H1 (cell line): Measurements from ENCODE around the gene CACNG7. TPM values are rescaled to one million over a fixed set of nuclear protein-coding genes. Genes with fewer than 3 reads are reported as not detected.

Experiments
- CTCF ChIA-PET: fragments of 300-600 bp; sonication (Branson Sonifier 250); formaldehyde crosslinking; loops from one replicate; lab custom pipeline; 2021; ENCODE audit not compliant: partially characterized antibody; lab: Charles Lee
- POLR2A ChIA-PET: fragments of 300-600 bp; sonication (Branson Sonifier 250); formaldehyde crosslinking; loops from one replicate; lab custom pipeline; 2021; ENCODE audit warnings: inconsistent platforms; ENCODE audit not compliant: partially characterized antibody; lab: Charles Lee
- DNase-seq, 2 experiments: peaks; one replicate each; pipeline versions ENCODE4 v3.0.0 to v3.0.0-alpha.2; 2010 to 2022; ENCODE audit warnings: low spot score in 2 of 2, low read depth in 1 of 2, mixed read lengths in 1 of 2
- FAIRE-seq: peaks from 2 replicates; lab custom pipeline; 2011; peaks lifted over from hg19 to GRCh38; lab: Jason Lieb, UNC
- H2AFZ ChIP-seq: 2 replicates; pipeline ENCODE4 v1.8.1; 2012; ENCODE audit warnings: low read length, inconsistent platforms
- H2AK5ac ChIP-seq: 2 replicates; pipeline ENCODE4 v1.6.1; 2013; ENCODE audit warnings: low read depth, low read length
- H2BK120ac ChIP-seq: replicated peaks from 2 replicates; pipeline ENCODE3; 2013; ENCODE audit warnings: low read depth, low read length, inconsistent platforms
- H2BK12ac ChIP-seq: 2 replicates; pipeline ENCODE4 v1.6.1; 2013; ENCODE audit warnings: low read depth, low read length
- H2BK15ac ChIP-seq: 2 replicates; pipeline ENCODE4 v1.6.1; 2013; ENCODE audit warnings: low read length
- H2BK20ac ChIP-seq: 2 replicates; pipeline ENCODE4 v1.6.1; 2013; ENCODE audit warnings: low read length
- H2BK5ac ChIP-seq: 2 replicates; pipeline ENCODE4 v1.6.1; 2013; ENCODE audit warnings: low read depth, low read length
- H3K14ac ChIP-seq: 2 replicates; pipeline ENCODE4 v1.6.1; 2013; ENCODE audit warnings: inconsistent platforms; ENCODE audit not compliant: insufficient read length
- H3K18ac ChIP-seq: 2 replicates; pipeline ENCODE4 v1.6.1; 2013; ENCODE audit warnings: low read length; ENCODE audit errors: extremely low read depth
- H3K23ac ChIP-seq: 2 replicates; pipeline ENCODE4 v1.6.1; 2013; ENCODE audit warnings: inconsistent platforms; ENCODE audit not compliant: insufficient read length
- H3K23me2 ChIP-seq: 2 replicates; pipeline ENCODE4 v1.6.1; 2013; ENCODE audit warnings: low read depth, low read length
- H3K27ac ChIP-seq: 2 replicates; pipeline ENCODE4 v1.6.1; 2011; ENCODE audit warnings: low read depth, low read length, inconsistent platforms
- H3K27me3 ChIP-seq, 4 experiments: replicated peaks in 1 of 4; 1 replicate in 1 of 4; 2 replicates in 3 of 4; pipeline versions ENCODE4 v1.6.1 to v1.8.1; 2011 to 2013; ENCODE audit warnings: low read length in 3 of 4, mild to moderate bottlenecking in 3 of 4, inconsistent platforms in 2 of 4, mixed read lengths in 2 of 4, moderate library complexity in 1 of 4; ENCODE audit not compliant: control insufficient read depth in 3 of 4, insufficient read depth in 3 of 4; ENCODE audit errors: extremely low read depth in 1 of 4
- H3K36me3 ChIP-seq, 4 experiments: 2 replicates each; pipeline versions ENCODE4 v1.6.1 to v1.8.1; 2011 to 2013; ENCODE audit warnings: mild to moderate bottlenecking in 4 of 4, low read length in 3 of 4, moderate library complexity in 2 of 4, control low read depth in 1 of 4, inconsistent platforms in 1 of 4; ENCODE audit not compliant: insufficient read depth in 4 of 4, control insufficient read depth in 2 of 4
- H3K4ac ChIP-seq: replicated peaks from 2 replicates; pipeline ENCODE3; 2013; ENCODE audit warnings: low read length, low read depth, mixed read lengths, inconsistent platforms; ENCODE audit not compliant: insufficient read length
- H3K4me1 ChIP-seq, 4 experiments: replicated peaks in 1 of 4; 1 replicate in 1 of 4; 2 replicates in 3 of 4; pipeline versions ENCODE4 v1.6.1 to v1.8.1; 2011 to 2013; ENCODE audit warnings: low read length in 3 of 4, inconsistent platforms in 2 of 4, mixed read lengths in 1 of 4; ENCODE audit not compliant: insufficient read depth in 4 of 4, control insufficient read depth in 3 of 4
- H3K4me2 ChIP-seq, 2 experiments: 2 replicates each; pipeline versions ENCODE4 v1.6.1 to v1.8.1; 2011 to 2013; ENCODE audit warnings: low read depth in 2 of 2, low read length in 2 of 2, control low read depth in 1 of 2, inconsistent platforms in 1 of 2, mild to moderate bottlenecking in 1 of 2; ENCODE audit not compliant: insufficient read depth in 1 of 2
- H3K4me3 ChIP-seq, 4 experiments: fragments of 200-600, 300-600 bp in 1 of 4; sonication (generic), shearing (Covaris generic), sonication (Bioruptor Twin) in 1 of 4; 2 replicates each; pipeline versions ENCODE4 v1.5.1 to v1.8.1; 2011 to 2016; ENCODE audit warnings: low read length in 4 of 4, low read depth in 3 of 4, control low read depth in 2 of 4, inconsistent platforms in 2 of 4, mild to moderate bottlenecking in 2 of 4, mixed read lengths in 1 of 4, moderate library complexity in 1 of 4; ENCODE audit not compliant: insufficient read depth in 2 of 4; ENCODE audit errors: extremely low read depth in 1 of 4
- H3K56ac ChIP-seq: replicated peaks from 2 replicates; pipeline ENCODE3; 2013; ENCODE audit warnings: low read depth, mild to moderate bottlenecking, mixed read lengths, low read length, inconsistent platforms; ENCODE audit not compliant: insufficient read length
- H3K79me1 ChIP-seq: 2 replicates; pipeline ENCODE4 v1.6.1; 2013; ENCODE audit warnings: low read depth, low read length, control low read depth
- H3K79me2 ChIP-seq, 2 experiments: 2 replicates each; pipeline versions ENCODE4 v1.6.1 to v1.8.1; 2012 to 2013; ENCODE audit warnings: low read length in 2 of 2, mild to moderate bottlenecking in 2 of 2, inconsistent platforms in 1 of 2; ENCODE audit not compliant: insufficient read depth in 2 of 2, control insufficient read depth in 1 of 2
- H3K9ac ChIP-seq, 4 experiments: replicated peaks in 1 of 4; 1 replicate in 1 of 4; 2 replicates in 3 of 4; pipeline versions ENCODE4 v1.6.1 to v1.8.1; 2011 to 2013; ENCODE audit warnings: low read depth in 3 of 4, low read length in 3 of 4, control low read depth in 2 of 4, mild to moderate bottlenecking in 2 of 4, moderate library complexity in 2 of 4, inconsistent platforms in 1 of 4; ENCODE audit errors: extremely low read depth in 1 of 4
- H3K9me3 ChIP-seq, 2 experiments: 2 replicates each; pipeline versions ENCODE4 v1.6.1 to v1.8.1; 2012 to 2013; ENCODE audit warnings: mild to moderate bottlenecking in 2 of 2, moderate library complexity in 2 of 2, control low read depth in 1 of 2, inconsistent platforms in 1 of 2, low read depth in 1 of 2, low read length in 1 of 2, mixed read lengths in 1 of 2; ENCODE audit not compliant: insufficient read depth in 2 of 2
- H4K20me1 ChIP-seq, 2 experiments: replicated peaks in 1 of 2; 2 replicates each; pipeline versions ENCODE3 to v1.8.1; 2011 to 2013; ENCODE audit warnings: inconsistent platforms in 2 of 2, low read length in 2 of 2, mild to moderate bottlenecking in 1 of 2; ENCODE audit not compliant: insufficient read depth in 2 of 2, control insufficient read depth in 1 of 2
- H4K5ac ChIP-seq: 2 replicates; pipeline ENCODE4 v1.6.1; 2013; ENCODE audit warnings: low read length, low read depth, mixed read lengths, inconsistent platforms; ENCODE audit not compliant: insufficient read length
- H4K8ac ChIP-seq: 2 replicates; pipeline ENCODE4 v1.8.0; 2013; ENCODE audit warnings: mild to moderate bottlenecking, moderate library complexity, low read length, inconsistent platforms; ENCODE audit not compliant: insufficient read depth; ENCODE audit errors: extremely low read depth
- H4K91ac ChIP-seq: replicated peaks from 2 replicates; pipeline ENCODE3; 2013; ENCODE audit warnings: low read length, mixed read lengths, inconsistent platforms; ENCODE audit not compliant: insufficient read length
- ATF3 ChIP-seq: IDR thresholded peaks from 2 replicates; pipeline ENCODE4 v1.6.1; 2011; ENCODE audit warnings: low read depth, mild to moderate bottlenecking, low read length; ENCODE audit not compliant: insufficient read depth
- CBX8 ChIP-seq: fragments of 300-800, 300-1000 bp; sonication (generic); IDR thresholded peaks from 2 replicates; pipeline ENCODE4 v1.7.1; 2016; ENCODE audit warnings: low read depth, low read length, borderline replicate concordance
- POLR2A ChIP-seq, 2 experiments: IDR thresholded peaks; 1 replicate in 1 of 2; 2 replicates in 1 of 2; pipeline ENCODE4 v1.6.1; 2011; ENCODE audit warnings: low read depth in 2 of 2, low read length in 2 of 2, mild to moderate bottlenecking in 2 of 2; ENCODE audit errors: control extremely low read depth in 1 of 2
- TAF1 ChIP-seq: IDR thresholded peaks from 2 replicates; pipeline ENCODE4 v1.6.1; 2011; ENCODE audit warnings: mild to moderate bottlenecking, low read depth, low read length
- USF2 ChIP-seq: IDR thresholded peaks from 2 replicates; pipeline ENCODE4 v1.6.1; 2011; ENCODE audit warnings: low read length, improper control_type of control experiment
- WGBS, 2 experiments: shearing (Covaris generic) in 1 of 2; methylation state at CpG; one replicate each; pipeline versions ENCODE4 v1.1.6 to v1.1.7; 2013 to 2015; ENCODE audit warnings: low lambda C conversion rate in 2 of 2, mixed read lengths in 2 of 2, inconsistent platforms in 1 of 2, low coverage in 1 of 2, missing lambda C conversion rate in 1 of 2; ENCODE audit not compliant: insufficient replicate concordance in 2 of 2, insufficient coverage in 1 of 2, insufficient read length in 1 of 2; ENCODE audit errors: extremely low coverage in 1 of 2, missing lambda C conversion rate in 1 of 2; 5-methylcytosine and 5-hydroxymethylcytosine counted together
- polyA plus RNA-seq, 7 experiments: library from polyadenylated mRNA; depleted of rRNA in 3 of 7; stranded (reverse) in 5 of 7; unstranded in 2 of 7; fragments of >200 nt in 5 of 7; fragments of 200-250 nt in 2 of 7; gene quantifications; 1 replicate in 5 of 7; 2 replicates in 1 of 7; 4 replicates in 1 of 7; pipeline versions ENCODE4 v1.2.1 to v1.2.3, GENCODE V29; 2011 to 2013; ENCODE audit warnings: missing spikeins in 2 of 7, mixed read lengths in 2 of 7
- total RNA-seq: library from RNA; stranded (reverse); fragmentation: NEBNext Ultra II Directional; extraction: Animal tissue kit (Norgen Biotek cat#: 25700); gene quantifications from 2 replicates; pipeline ENCODE4 v1.2.1, GENCODE V29; 2021

CACNG7 gene
- total and polyA plus RNA-seq, 2 of the 8 experiments (the other 6 are each of a cell fraction or from before 2014, with no cell fraction given): 28.9 to 69.8 TPM

- ChIA-PET CTCF (interaction anchor here (1.0 to 3.2 kb wide), 8 partner anchors 10 to 160 kb away, joined by 3 to 14 read pairs (median 6); no protein-coding TSS in a partner anchor), POLR2A (interaction anchor here (0.9 to 2.5 kb wide), 9 partner anchors 9 to 83 kb away, joined by 3 to 14 read pairs (median 3); no protein-coding TSS in a partner anchor)
- no peak overlapping the region for H4K8ac ChIP-seq
- peak overlapping the region; percentile 97; the same call in 1 of the 2 replicates for H2AK5ac ChIP-seq
- peaks cover 0 to 7% (median 2%) of the 10 kb centered on the region in 4 experiments; a peak in 3 of 7 replicates for H3K4me1 ChIP-seq
- WGBS, 2 experiments: 81% methylated on average over 11 of the region's 11 CpGs; no CpG with 5 or more reads in 1 of the 2 experiments
- H3K79me2 ChIP-seq: no peaks in the 10 kb centered on the region
- H3K23me2 ChIP-seq: no peaks in the 10 kb centered on the region
- H4K5ac ChIP-seq: no peak overlapping the region
- no peak overlapping the region for H3K27ac ChIP-seq
- H2BK20ac ChIP-seq: peak overlapping the region; percentile 72; the same call in 1 of the 2 replicates
- no peaks in the 10 kb centered on the region; a peak in 1 of 8 replicates for H3K36me3 ChIP-seq
- H2AFZ ChIP-seq: no peak overlapping the region
- no peak for DNase-seq
- H2BK5ac ChIP-seq: no peak overlapping the region
- no peak overlapping the region for H3K4me2 ChIP-seq
- H2BK15ac ChIP-seq: peak overlapping the region; percentile 3; the same call in 1 of the 2 replicates
- no peak for FAIRE-seq
- H3K4me3 ChIP-seq: no peak overlapping the region
- no peak overlapping the region for H3K18ac ChIP-seq
- H3K14ac ChIP-seq: no peak overlapping the region
- no peak overlapping the region for H4K91ac ChIP-seq
- H2BK120ac ChIP-seq: no peak overlapping the region
- H3K79me1 ChIP-seq: no peaks in the 10 kb centered on the region
- H3K9ac ChIP-seq: no peak overlapping the region
- H3K56ac ChIP-seq: no peak overlapping the region
- H3K4ac ChIP-seq: no peak overlapping the region
- H3K27me3 ChIP-seq: no peaks in the 10 kb centered on the region
- H4K20me1 ChIP-seq: no peaks in the 10 kb centered on the region
- H3K9me3 ChIP-seq: no peaks in the 10 kb centered on the region
- H3K23ac ChIP-seq: no peak overlapping the region
- H2BK12ac ChIP-seq: peak overlapping the region; percentile 46; the same call in 1 of the 2 replicates
- TF ChIP-seq ATF3 (no peak), CBX8 (no peak), USF2 (no peak), POLR2A (IDR thresholded peaks at IDR 0.05; ENCODE audit: control extremely low read depth in 1 of 2, low read depth in 2 of 2, low read length in 2 of 2) (no peak), TAF1 (no peak)
Observed at GRCh38 chr19:53951436-53951835, 42.4 kb downstream of the CACNG7 start.
